Right lobe of liver (tissue), 4 donors: ENCODE measurements around the gene PIGS.

Experiments used
- CTCF ChIP-seq, 4 donors: fragments of 200-600 bp in 3 of 4; fragments of 450-650 bp in 1 of 4; IDR thresholded peaks; one replicate each; pipeline versions ENCODE4 v1.5.1 to v1.8.0; 2016 to 2022; ENCODE audit warnings: antibody characterized with exemption in 4 of 4, mild to moderate bottlenecking in 2 of 4
- POLR2A ChIP-seq: fragments of 450-650 bp; IDR thresholded peaks from one replicate; pipeline ENCODE4 v1.6.1; 2017; ENCODE audit warnings: antibody characterized with exemption, mild to moderate bottlenecking
- donor health status: DM: no; HTN: no; CAD: no.
- donor health status: DM: no; HTN: no; CAD: no.
- donor health status: DM: no; HTN: yes; CAD: no.

GRCh38 chr17:28529013-28529400 is 42.3 kb downstream of the PIGS start:
- TF ChIP-seq CTCF (IDR thresholded peaks at IDR 0.05): no peak
- TF ChIP-seq POLR2A: no peak
